ENCODE measurements around the gene SLC34A3.
"Not testable (repeated sequence)": the region's sequence is repeated elsewhere in the genome, so short reads cannot be mapped to it uniquely, and the experiment has no call there.

The SLC34A3 gene

DNA sequence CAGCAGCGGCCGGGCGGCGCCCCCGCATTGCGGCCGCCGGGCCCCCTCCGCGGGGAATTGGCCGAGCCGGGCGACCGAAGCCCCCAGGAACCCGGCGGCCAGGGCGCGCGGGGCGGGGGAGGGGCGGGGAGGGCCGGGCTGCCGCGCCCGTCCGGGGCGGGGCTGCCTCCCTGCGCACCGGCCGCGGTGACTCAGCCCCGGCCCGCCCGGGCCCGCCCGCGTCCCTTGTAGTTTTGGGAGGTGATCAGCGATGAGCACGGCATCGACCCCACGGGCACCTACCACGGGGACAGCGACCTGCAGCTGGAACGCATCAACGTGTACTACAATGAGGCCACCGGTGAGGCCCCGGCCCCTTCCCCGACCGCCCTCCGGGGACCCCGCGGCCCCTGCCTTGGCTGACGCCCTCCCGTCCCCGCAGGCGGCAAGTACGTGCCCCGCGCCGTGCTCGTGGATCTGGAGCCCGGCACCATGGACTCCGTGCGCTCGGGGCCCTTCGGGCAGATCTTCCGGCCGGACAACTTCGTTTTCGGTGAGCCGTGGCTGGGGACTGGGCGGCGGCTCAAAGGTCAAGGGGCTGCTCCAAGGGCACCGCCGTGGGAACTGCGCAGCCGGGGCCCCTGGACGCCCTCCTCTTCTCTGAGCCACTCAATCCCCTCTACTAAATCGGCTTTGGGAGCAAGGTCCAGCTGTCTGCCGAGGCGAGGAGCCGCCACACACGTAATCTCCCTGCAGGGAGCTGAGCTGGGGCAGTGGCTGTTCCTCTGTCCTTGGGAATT lies 11.0 kb downstream of the SLC34A3 start:
- in situ Hi-C loops (cut with MboI; ENCODE audit: low sequenced_read_pairs), result no loop called here

DNA sequence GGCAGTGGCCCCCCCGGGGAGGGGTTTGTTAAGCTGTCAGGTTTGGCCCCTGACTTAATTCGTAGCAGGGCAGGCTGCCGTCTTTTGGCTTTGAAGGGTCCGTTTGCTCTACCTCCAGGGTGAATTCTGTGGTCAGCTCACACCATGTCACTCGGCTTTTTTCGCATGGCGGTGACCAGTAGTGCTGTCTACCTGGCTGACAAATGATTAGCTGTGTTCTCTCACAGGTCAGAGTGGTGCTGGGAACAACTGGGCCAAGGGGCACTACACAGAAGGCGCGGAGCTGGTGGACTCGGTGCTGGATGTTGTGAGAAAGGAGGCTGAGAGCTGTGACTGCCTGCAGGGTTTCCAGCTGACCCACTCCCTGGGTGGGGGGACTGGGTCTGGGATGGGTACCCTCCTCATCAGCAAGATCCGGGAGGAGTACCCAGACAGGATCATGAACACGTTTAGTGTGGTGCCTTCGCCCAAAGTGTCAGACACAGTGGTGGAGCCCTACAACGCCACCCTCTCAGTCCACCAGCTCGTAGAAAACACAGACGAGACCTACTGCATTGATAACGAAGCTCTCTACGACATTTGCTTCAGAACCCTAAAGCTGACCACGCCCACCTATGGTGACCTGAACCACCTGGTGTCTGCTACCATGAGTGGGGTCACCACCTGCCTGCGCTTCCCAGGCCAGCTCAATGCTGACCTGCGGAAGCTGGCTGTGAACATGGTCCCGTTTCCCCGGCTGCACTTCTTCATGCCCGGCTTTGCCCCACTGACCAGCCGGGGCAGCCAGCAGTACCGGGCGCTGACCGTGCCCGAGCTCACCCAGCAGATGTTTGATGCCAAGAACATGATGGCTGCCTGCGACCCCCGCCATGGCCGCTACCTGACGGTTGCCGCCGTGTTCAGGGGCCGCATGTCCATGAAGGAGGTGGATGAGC lies 11.8 kb downstream of the SLC34A3 start:
- in situ Hi-C loops (cut with MboI; ENCODE audit: low sequenced_read_pairs), result no loop called here

DNA sequence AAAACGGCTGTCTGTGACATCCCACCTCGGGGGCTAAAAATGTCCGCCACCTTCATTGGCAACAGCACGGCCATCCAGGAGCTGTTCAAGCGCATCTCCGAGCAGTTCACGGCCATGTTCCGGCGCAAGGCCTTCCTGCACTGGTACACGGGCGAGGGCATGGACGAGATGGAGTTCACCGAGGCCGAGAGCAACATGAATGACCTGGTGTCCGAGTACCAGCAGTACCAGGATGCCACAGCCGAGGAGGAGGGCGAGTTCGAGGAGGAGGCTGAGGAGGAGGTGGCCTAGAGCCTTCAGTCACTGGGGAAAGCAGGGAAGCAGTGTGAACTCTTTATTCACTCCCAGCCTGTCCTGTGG lies 12.5 kb downstream of the SLC34A3 start:
- in situ Hi-C loops (cut with MboI; ENCODE audit: low sequenced_read_pairs), result not testable (repeated sequence)

DNA sequence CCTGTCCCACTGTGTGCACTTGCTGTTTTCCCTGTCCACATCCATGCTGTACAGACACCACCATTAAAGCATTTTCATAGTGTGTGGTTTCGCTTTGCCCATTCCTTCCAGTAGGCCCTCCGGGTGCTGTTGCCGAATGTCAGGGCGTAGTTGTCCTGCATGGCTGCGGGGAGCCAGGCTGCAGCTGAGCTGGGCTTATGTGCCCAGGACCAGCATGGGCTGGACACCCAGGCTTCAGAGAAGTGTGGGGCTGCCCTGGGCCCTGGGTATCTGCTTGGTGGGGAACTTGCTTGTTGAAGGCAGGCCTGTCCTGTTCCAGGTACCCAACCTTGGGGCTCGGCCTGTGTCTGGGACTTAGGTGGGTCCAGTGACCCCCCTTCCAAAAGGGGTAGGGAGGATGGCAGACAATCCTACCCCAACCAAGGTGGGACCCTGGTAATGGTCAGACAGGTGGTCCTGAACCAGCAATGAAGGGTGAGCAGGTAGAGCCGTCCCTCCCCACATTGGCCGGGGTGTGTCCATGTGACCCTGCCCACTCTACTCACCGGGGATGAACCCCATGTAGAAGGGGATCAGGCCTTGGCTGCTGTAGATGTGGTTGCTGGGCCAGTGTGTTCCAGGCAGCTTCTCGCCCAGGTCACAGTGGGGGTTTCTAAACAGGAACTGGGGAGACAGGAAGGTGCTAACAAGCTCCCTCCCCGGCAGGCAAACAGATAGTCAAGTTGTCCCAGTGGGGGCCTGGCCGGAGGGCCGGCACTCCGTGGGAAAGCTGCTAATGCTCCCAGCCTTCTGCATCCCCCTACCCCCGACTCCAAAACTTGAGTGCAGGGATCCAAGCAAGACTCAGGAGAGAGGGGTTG lies 13.2 kb downstream of the SLC34A3 start:
- in situ Hi-C loops (cut with MboI; ENCODE audit: low sequenced_read_pairs), result no loop called here

DNA sequence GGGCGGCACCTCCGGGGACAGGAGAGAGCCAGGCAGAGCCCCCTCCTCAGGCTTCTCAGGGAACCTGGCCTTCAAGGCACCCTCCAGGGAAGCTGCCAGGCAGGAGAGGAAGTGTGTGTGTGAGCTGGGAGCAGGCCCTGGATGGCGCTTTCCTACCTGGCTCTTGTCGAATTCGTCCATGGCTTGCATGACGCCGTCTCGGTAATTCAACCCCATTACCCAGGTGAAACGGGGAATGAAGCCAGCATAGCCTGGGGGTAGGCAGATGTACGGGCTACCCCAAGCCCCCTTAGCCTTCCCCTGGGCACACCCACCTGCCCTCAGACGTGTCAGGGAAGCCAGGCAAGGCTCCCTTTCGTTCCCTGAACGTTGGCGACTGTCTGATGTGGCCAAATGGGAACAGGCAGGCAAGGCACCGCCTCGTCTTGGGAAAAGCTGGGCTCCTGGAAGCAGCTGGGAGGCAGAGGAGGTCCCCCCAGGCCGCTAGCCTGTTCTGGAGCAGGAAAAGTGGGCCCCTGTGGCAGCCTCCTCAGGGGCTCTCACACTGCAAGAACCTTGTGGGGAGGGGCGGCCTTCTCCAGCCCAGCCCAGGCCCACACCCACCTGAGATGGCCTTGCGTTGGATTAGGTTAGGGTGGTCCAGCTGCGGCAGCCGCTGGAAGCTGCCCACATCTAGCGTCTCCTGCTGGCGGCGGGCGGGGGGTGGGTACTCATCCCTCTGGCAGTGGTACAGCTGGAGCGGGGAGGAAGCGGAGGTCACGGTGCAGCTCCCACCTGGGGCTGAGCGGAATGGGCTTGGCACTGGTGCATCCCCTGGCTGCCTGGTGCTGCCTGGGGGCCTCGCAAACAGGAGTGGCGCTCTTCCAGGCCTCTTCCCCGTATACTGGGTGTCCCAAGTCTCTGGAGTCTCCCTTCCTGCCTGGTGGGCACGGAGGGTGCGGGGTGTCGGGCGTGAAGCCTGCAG lies 14.1 kb downstream of the SLC34A3 start:
- in situ Hi-C loops (cut with MboI; ENCODE audit: low sequenced_read_pairs), result no loop called here

DNA sequence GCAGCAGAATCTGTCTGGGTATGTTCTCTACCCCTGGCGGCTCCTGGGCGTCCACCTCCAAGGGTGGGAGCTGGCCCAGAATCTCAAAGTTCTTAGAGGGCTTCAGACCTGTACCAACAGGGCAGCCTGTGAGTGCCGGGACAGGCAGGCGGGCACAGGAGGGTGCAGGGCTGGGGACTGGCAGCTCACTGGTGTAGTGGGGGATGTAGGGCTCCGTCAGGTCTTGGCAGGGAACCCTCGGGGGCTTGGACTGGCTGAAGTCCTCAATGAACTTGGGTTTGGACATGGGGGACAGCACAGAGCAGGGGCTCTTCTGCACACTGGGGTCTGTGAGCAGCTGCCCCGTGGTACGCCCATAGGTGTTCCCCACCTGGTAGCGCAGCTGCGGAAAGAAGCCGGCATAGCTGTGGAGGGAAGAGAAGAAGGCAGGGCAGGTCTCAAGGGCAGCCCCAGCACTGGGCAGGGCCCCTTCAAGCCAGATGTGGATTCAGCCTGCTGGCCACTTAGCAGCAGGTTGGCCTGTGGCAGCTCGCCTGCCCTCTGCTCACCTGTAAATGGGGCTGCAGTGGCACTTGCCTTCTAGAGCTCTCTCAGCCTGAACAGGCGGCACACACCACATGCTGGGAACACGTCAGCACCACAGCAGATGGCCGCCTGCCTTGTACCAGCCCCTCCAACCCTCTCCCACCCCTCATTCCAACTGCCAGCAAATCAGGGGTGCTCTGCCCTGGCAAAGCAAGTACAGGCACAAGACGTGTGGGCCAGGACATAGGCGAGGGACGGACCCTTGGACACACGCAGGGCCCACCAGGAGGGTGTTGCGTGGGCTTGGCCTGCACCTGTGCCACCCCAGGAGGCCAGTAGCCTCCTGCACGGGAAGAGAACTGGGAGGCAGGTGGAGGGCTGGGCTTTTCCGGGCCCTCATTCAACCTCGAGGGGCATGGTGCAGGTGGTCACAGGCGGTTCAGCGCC lies 15.0 kb downstream of the SLC34A3 start:
- in situ Hi-C loops (cut with MboI; ENCODE audit: low sequenced_read_pairs), result no loop called here

DNA sequence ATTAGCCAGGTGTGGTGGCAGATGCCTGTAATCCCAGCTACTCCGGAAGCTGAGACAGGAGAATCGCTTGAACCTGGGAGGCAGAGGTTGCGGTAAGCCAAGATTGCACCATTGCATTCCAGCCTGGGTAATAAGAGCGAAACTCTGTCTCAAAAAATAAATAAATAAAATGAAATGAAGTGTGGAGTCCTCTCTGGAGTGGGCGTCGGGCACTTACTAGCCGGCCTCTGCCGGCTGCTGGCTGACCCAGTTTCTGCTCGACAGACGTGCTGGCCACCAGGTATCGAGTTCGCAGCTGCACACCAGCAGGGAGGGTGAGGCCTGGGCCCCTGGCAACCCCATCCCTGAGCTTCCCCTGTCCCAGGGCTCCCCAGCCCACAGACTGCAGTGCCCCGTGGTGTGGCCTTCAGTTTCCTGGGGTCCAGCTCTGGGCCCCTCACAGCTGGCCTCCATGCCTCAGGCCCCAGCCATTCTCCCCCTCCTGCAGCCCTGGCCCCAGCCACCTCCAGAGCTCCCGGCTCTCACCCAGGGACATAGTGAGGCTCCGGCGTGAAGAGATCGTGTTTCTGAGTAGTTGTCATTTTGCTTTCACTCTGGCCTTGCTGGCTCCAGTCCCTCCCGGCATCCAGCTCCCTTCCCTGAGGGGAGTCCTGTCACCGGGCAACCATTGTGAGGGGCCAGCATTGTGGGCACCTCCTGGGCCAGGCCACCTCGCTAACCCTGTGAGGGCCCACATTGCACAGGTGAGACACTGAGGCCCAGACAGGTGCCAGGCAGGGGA lies 16.6 kb downstream of the SLC34A3 start:
- in situ Hi-C loops (cut with MboI; ENCODE audit: low sequenced_read_pairs), result no loop called here

DNA sequence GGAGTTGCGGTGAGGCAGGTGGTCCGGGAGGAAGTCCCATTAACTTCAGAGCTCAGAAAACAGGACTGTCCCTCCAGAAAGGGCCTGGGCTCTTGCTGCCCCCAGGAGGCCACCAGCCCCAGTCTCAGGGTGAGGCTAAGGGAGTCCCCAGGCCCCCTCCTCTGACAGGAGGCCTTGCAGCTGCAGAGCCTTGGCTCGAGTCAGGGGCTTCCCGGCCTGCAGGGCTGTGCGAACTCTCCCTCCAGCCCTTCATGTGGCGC lies 17.1 kb downstream of the SLC34A3 start:
- in situ Hi-C loops (cut with MboI; ENCODE audit: low sequenced_read_pairs), result no loop called here

DNA sequence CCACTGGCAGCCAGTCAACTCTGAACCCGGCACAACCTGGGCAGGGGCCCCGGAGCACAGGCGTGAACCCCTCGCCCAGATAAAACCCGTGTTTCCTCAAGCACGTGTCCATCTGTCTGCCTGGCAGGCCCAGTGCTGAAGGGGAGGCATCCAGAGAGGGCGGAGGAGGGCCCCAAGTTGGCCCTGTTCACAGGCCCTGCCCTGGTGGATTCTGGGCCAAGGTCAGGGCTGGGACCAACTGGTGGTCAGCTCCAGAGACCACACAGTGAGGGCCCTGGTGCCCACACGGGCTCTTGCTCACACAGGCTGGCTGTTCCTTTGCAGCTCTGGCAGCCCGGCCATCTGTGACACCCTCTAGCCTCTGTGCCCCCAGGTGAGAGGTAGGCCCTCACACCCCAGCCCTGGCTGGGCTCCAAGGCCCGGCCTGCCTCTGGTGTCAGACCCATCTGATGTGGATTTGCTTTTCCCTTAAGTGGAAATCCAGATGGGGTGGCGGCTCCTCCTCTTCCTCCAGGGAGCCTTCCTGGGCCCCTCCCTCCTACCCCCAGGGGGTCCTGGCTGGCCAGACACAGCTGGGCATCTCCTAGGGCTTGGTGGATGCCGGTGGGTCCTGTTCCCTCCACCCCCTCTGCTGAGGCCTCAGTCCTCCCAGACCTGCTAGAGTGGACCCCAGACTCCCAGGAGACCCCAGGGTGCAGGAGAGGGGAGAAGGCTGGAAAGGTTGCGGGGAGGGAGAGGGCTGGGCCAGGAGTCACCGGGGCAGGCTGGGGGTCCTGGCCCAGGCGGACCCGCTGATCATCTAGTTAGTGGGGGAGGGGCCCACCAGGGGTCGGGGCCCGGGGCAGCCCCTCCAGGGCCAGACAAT lies 19.9 kb downstream of the SLC34A3 start:
- in situ Hi-C loops (cut with MboI; ENCODE audit: low sequenced_read_pairs), result no loop called here

DNA sequence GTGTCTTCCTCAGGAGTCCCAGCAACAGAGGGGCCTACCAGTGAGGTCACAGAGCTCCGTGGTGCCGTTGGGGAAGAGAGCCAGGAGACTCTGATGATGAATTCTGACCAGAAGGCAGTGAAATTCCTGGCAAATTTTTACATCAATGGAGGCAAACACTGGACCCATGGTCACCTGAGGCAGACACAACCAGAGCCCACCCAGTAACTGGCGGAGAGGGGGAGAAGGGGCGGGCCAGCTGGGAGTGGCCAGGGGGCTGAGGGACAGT lies 20.4 kb downstream of the SLC34A3 start, which contains the start of gene STPG3:
TSS of gene STPG3 (plus strand) at position 93 of the 268 bp plus-strand sequence. CDS start at position 94, 1 bp downstream.
- in situ Hi-C loops (cut with MboI; ENCODE audit: low sequenced_read_pairs), result no loop called here

DNA sequence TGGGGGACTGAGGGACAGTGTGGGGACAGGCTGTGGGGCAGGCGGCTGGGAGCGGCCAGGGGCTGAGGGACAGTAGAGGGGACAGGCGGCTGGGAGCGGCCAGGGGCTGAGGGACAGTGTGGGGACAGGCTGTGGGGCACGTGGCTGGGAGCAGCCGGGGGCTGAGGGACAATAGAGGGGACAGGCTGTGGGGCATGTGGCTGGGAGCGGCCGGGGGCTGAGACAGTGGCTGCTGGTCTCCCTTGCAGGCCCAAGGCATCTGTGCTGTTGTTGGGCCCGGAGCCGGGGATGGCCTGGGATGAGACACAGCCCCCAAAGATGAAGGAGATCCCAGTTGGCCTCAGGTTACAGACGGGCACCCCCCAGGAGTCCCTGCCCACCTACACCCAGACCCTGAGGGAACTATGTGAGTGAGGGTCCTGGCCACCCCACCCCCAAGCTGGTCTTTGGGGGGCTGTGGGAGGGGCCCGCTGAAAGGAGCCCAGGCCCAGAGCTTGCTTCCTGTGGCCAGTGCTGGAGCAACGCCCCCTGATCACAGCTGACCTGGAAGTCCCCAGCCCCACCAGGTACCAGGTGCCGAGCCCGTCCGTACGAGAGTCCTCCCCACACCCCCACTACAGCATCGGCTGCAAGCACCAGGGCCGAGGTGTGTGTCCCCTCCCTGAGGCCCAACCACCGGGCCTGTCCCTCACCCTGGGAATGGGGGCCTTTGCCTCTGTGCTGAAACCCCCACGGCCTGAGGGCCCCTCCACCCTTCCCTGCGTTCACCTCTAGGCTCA lies 21.0 kb downstream of the SLC34A3 start:
- in situ Hi-C loops (cut with MboI; ENCODE audit: low sequenced_read_pairs), result no loop called here

DNA sequence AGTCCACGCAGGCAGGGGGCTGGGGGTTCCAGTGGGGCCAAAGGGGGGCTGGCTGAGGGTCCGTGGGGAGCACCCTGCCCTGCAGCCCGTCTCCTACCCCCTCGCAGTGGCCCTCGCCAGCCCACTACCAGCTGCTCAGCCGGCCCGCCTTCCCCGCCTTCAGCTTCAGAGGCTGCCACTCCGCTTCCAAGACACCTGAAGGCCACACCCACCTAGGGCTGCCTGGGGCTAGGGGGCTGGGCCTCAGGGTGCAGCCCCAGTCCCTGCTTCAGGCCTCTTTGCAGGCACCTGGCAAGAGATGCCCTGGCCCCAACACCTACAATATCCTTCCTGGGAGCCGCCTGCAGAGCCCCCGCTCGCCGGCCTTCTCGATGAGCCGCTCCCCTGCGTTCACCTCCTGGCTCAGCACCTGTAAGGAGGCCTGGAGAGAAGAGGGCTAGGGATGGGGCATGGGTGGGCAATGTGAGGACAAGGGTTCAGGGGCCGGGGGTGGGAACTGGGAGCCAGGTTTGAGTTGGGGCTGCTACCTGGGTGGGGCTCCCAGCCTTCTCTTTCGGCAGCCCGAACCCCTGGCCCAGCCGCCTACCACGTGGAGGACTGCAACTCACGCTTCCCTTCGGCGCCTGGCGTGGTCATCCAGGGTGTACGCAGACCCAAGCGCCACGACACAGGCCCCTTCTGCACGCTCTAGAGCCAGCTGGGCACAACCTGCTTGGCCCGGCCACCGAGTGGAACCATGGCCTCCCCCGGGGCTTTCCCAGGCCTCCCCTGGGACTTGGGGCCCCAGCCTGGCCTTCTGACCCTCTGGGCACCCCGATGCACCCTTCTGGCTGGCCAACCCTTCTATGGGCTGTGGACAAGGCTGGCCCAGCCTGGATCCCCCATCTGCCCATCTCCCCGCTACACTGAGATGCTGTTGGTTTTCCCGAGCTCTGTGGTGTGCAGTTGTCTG lies 22.1 kb downstream of the SLC34A3 start:
- in situ Hi-C loops (cut with MboI; ENCODE audit: low sequenced_read_pairs), result no loop called here

DNA sequence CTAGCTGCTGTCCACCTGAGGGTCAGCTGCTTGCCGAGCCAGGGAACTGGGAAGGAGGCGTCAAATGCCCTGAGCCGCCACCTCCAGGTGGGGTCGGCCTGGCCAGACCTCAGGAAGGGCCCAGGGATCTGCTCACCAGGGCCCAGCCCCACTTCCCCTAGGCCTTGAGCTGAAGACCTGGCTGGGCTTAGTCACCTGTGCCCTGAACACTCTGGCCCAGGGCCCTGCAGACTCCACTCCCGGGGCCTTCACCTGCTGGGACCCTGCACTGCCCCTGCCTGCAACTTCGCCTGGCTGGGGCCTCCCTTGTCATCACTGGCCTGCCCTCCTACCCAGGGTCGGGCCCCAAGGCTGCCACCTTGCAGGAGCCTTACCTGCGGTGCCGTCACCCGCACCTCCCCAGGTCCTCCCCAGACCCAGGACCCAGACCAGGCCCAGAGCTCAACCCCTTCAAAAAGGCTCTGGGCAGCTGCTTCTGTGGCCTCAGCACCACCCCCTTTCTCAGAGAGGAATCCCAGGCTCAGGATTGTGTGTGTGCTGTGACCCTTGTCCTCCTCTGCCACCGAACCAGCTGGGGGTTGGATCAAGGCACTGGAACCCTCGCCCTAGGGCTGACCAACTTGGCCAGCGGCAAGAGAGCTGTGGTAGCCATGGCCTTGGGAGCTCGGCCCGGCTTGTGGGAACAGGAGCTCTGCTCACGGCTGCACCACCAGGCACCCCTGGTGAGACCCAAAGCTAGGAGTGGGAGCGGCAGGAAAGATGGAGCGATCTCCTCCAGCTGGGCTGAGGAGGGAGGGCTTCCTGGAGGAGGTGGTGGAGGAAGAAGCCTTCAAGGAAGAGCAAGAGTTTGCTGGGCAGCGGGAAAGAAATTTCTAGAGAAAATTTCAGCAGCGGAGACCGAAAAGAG lies 23.3 kb downstream of the SLC34A3 start:
- in situ Hi-C loops (cut with MboI; ENCODE audit: low sequenced_read_pairs), result no loop called here

DNA sequence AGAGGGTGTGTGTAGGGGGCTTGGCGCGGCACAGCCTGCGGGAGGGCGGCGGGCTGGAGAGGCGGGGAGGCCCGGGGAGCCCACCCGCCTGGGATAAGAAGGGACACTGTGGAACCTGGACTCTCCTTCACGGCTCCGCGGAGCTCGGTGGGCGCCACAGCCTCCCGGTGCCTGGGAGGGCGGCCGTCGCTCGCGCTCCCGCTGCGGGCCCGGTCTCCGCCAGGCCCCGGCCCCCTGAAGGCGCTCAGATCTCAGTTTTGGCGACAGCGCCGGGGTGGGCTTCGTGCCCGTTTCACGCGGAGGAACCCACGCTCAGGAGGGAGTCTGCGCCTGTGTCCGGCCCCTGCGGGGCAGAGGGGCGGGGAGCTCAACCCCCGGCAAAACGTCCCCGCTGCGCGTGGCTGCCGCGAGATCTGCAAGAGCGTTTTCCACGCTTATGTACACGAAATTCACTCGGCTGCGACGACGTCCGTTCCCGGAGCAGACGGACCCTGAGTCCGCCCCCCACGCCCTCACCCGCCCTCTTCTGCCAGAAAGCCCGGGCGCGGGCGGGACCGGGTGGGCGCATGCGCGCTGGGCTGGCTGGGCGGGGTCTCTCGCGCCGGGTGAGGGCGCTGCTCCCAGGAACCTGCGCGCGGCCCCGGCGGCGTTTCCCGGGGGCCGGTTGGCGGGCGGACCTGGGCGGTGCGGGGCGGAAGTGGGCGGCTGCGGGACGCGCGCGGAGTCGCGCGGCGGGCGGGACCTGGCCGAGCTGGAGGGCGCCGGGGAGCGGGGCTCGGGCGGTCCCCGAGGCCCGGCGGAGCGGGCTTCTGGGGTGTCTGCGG lies 24.1 kb downstream of the SLC34A3 start, which contains the start of gene NELFB:
TSS of gene NELFB (plus strand) at position 704 of the 824 bp plus-strand sequence.
- in situ Hi-C loops (cut with MboI; ENCODE audit: low sequenced_read_pairs), result no loop called here

Measured in hTERT RPE-1 (cell line).